Pulmonary artery endothelial cell (primary cell): ENCODE data around the gene SDF2L1. TPM values are rescaled to one million over a fixed set of nuclear protein-coding genes. Genes with fewer than 3 reads are reported as not detected.
"Not testable (repeated sequence)": the region's sequence is repeated elsewhere in the genome, so short reads cannot be mapped to it uniquely, and the experiment has no call there.

Experiments used
- DNase-seq: peaks from one replicate; pipeline ENCODE4 v3.0.0-alpha.2; 2011; ENCODE audit warnings: low read depth, low spot score
- total RNA-seq: library from RNA; depleted of rRNA; stranded (reverse); fragments of >200 nt; gene quantifications from 2 replicates; pipeline ENCODE4 v1.2.3, GENCODE V29; 2014

Gene SDF2L1
- total RNA-seq, 1 donor from 2014 or later = 54.4 TPM

GRCh38 chr22:21686634-21687393, 44.7 kb downstream of the SDF2L1 start:
- no peak for DNase-seq

- DNase-seq = no peak
Measured at GRCh38 chr22:21687685-21688259, 45.7 kb downstream of the SDF2L1 start.

GRCh38 chr22:21688341-21688705, 46.2 kb downstream of the SDF2L1 start:
- no peak for DNase-seq

- no peak for DNase-seq
Measured at GRCh38 chr22:21688706-21689381, 46.7 kb downstream of the SDF2L1 start.

- DNase-seq = no peak
Measured at GRCh38 chr22:21690401-21690801, 48.3 kb downstream of the SDF2L1 start.

- DNase-seq = no peak
Measured at GRCh38 chr22:21691816-21692215, 49.7 kb downstream of the SDF2L1 start.

GRCh38 chr22:21692856-21693255, 50.8 kb downstream of the SDF2L1 start:
- DNase-seq = not testable (repeated sequence)

GRCh38 chr22:21693333-21693998, 51.4 kb downstream of the SDF2L1 start:
- no peak for DNase-seq

Other genes with a start within 250 kb of the SDF2L1 start
- gene HIC2, start 224.9 kb upstream of the SDF2L1 start, total RNA-seq = 2.4 and 2.7 TPM in 2 replicates
- gene TMEM191C, start 174.9 kb upstream of the SDF2L1 start, total RNA-seq = 0.56 and 0.92 TPM in 2 replicates
- 0.04 TPM in 1 of 2 replicates, not detected in the other for gene RIMBP3C, start 90.8 kb upstream of the SDF2L1 start, total RNA-seq
- 28.7 and 41.2 TPM in 2 replicates for gene UBE2L3, start 74.6 kb upstream of the SDF2L1 start, total RNA-seq
- 21.5 and 23.5 TPM in 2 replicates for gene YDJC, start 12.3 kb upstream of the SDF2L1 start, total RNA-seq
- gene CCDC116, start 9.5 kb upstream of the SDF2L1 start, total RNA-seq = 0.07 and 0.35 TPM in 2 replicates
- 19.3 and 22.6 TPM in 2 replicates for gene PPIL2, start 23.7 kb downstream of the SDF2L1 start, total RNA-seq
- gene YPEL1, start 93.5 kb downstream of the SDF2L1 start, total RNA-seq = 4.5 and 5.6 TPM in 2 replicates
- gene MAPK1, start 225.3 kb downstream of the SDF2L1 start, total RNA-seq = 74.7 and 113 TPM in 2 replicates